Measurements from ENCODE around the gene ADAMTS12. TPM values are rescaled to one million over a fixed set of nuclear protein-coding genes. Genes with fewer than 3 reads are reported as not detected.

The ADAMTS12 gene
- total and polyA plus RNA-seq, 4 donors, result 0.49 to 6.4 (median 2.3) TPM

DNA sequence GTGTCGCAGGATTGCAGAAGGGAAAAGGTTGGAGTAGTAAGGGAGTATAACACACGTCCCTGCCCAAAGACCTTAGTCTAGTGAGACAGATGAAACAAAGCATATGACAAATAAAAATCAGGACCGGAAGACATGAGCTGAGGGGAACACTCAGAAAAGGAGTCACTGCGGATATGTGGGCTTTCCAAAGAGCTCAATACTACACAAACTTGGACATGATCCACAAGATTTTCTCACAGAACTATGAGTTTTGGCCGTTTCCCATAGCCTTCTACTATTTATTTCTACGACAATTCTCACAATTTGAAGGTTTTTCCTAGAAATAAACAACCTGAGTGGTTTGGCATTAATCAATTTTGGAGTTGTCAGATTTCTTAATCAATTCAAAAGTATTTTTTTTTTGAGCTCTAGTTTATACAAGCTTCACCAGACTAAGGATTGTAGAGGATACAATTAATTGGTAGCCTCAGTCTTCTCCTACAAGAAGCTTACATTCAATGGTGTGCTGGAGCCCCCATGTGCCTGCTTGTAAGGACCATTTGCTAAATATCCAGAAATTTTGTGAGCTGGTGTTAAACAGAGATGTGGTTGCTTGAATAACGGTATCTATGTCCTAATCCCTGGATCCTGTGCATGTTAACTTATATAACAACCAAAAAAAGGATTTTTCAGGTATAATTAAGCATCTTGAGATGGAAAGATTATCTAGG lies 91.4 kb downstream of the ADAMTS12 start:
- TF ChIP-seq MAX (IDR thresholded peaks at IDR 0.05), result no peak
- no peak for TF ChIP-seq RXRA (IDR thresholded peaks at IDR 0.05)
- TF ChIP-seq FOXA2 (IDR thresholded peaks at IDR 0.05), result no peak
- TF ChIP-seq RAD21 (IDR thresholded peaks at IDR 0.05), result peak in 1 of 2 donors; percentile 7
- TF ChIP-seq SP1 (IDR thresholded peaks at IDR 0.05), result no peak
- Histone ChIP-seq H3K4me3 (ENCODE audit: low read depth in 1 of 3, low read length in 3 of 3) (no peak overlapping the region), H3K36me3 (ENCODE audit: control insufficient read depth in 4 of 4, insufficient read depth in 3 of 4, low read depth in 1 of 4, low read length in 3 of 4) (no peaks in the 10 kb centered on the region), H3K4me1 (ENCODE audit: control insufficient read depth in 4 of 4, insufficient read depth in 4 of 4, low read length in 3 of 4) (no peaks in the 10 kb centered on the region), H3K9me3 (ENCODE audit: control insufficient read depth in 4 of 4, low read length in 3 of 4) (no peaks in the 10 kb centered on the region), H3K9ac (ENCODE audit: low read depth in 1 of 2, low read length in 2 of 2) (no peak overlapping the region), H3K27ac (ENCODE audit: low read depth in 1 of 2, low read length in 2 of 2) (no peak overlapping the region), H3K27me3 (ENCODE audit: control insufficient read depth in 4 of 4, insufficient read depth in 4 of 4, low read length in 3 of 4) (no peaks in the 10 kb centered on the region)
- WGBS, result 77% methylated on average over 7 of the region's 7 CpGs
- no peak for DNase-seq (ENCODE audit: low spot score)

GRCh38 chr5:33795496-33795895 lies 96.3 kb downstream of the ADAMTS12 start:
- DNase-seq (ENCODE audit: low spot score), result no peak
- WGBS, result 84% methylated on average over 7 of the region's 7 CpGs
- Histone ChIP-seq H3K4me1 (ENCODE audit: control insufficient read depth in 4 of 4, insufficient read depth in 4 of 4, low read length in 3 of 4) (no peaks in the 10 kb centered on the region), H3K9ac (ENCODE audit: low read depth in 1 of 2, low read length in 2 of 2) (no peak overlapping the region), H3K4me3 (ENCODE audit: low read depth in 1 of 3, low read length in 3 of 3) (no peak overlapping the region), H3K27me3 (ENCODE audit: control insufficient read depth in 4 of 4, insufficient read depth in 4 of 4, low read length in 3 of 4) (no peaks in the 10 kb centered on the region), H3K36me3 (ENCODE audit: control insufficient read depth in 4 of 4, insufficient read depth in 3 of 4, low read depth in 1 of 4, low read length in 3 of 4) (no peaks in the 10 kb centered on the region), H3K27ac (ENCODE audit: low read depth in 1 of 2, low read length in 2 of 2) (no peak overlapping the region), H3K9me3 (ENCODE audit: control insufficient read depth in 4 of 4, low read length in 3 of 4) (no peaks in the 10 kb centered on the region)
- TF ChIP-seq HNF4A (conservative IDR thresholded peaks at IDR 0.05), result no peak
- no peak for TF ChIP-seq FOXA2 (IDR thresholded peaks at IDR 0.05)
- TF ChIP-seq YY1 (IDR thresholded peaks at IDR 0.05), result no peak
- no peak for TF ChIP-seq ZBTB33 (IDR thresholded peaks at IDR 0.05)
- TF ChIP-seq, protein P1, sequence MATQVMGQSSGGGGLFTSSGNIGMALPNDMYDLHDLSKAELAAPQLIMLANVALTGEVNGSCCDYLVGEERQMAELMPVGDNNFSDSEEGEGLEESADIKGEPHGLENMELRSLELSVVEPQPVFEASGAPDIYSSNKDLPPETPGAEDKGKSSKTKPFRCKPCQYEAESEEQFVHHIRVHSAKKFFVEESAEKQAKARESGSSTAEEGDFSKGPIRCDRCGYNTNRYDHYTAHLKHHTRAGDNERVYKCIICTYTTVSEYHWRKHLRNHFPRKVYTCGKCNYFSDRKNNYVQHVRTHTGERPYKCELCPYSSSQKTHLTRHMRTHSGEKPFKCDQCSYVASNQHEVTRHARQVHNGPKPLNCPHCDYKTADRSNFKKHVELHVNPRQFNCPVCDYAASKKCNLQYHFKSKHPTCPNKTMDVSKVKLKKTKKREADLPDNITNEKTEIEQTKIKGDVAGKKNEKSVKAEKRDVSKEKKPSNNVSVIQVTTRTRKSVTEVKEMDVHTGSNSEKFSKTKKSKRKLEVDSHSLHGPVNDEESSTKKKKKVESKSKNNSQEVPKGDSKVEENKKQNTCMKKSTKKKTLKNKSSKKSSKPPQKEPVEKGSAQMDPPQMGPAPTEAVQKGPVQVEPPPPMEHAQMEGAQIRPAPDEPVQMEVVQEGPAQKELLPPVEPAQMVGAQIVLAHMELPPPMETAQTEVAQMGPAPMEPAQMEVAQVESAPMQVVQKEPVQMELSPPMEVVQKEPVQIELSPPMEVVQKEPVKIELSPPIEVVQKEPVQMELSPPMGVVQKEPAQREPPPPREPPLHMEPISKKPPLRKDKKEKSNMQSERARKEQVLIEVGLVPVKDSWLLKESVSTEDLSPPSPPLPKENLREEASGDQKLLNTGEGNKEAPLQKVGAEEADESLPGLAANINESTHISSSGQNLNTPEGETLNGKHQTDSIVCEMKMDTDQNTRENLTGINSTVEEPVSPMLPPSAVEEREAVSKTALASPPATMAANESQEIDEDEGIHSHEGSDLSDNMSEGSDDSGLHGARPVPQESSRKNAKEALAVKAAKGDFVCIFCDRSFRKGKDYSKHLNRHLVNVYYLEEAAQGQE (IDR thresholded peaks at IDR 0.05), result no peak
- TF ChIP-seq JUND (IDR thresholded peaks at IDR 0.05), result no peak
- TF ChIP-seq, protein P2, sequence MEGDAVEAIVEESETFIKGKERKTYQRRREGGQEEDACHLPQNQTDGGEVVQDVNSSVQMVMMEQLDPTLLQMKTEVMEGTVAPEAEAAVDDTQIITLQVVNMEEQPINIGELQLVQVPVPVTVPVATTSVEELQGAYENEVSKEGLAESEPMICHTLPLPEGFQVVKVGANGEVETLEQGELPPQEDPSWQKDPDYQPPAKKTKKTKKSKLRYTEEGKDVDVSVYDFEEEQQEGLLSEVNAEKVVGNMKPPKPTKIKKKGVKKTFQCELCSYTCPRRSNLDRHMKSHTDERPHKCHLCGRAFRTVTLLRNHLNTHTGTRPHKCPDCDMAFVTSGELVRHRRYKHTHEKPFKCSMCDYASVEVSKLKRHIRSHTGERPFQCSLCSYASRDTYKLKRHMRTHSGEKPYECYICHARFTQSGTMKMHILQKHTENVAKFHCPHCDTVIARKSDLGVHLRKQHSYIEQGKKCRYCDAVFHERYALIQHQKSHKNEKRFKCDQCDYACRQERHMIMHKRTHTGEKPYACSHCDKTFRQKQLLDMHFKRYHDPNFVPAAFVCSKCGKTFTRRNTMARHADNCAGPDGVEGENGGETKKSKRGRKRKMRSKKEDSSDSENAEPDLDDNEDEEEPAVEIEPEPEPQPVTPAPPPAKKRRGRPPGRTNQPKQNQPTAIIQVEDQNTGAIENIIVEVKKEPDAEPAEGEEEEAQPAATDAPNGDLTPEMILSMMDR (IDR thresholded peaks at IDR 0.05; ENCODE audit: low read depth, low read length, missing input control), result no peak
- no peak for TF ChIP-seq SP1 (IDR thresholded peaks at IDR 0.05)
- no peak for TF ChIP-seq RXRA (IDR thresholded peaks at IDR 0.05)
- no peak for TF ChIP-seq FOXA1 (IDR thresholded peaks at IDR 0.05)
- TF ChIP-seq MAX (IDR thresholded peaks at IDR 0.05), result no peak
- no peak for TF ChIP-seq EGR1 (IDR thresholded peaks at IDR 0.05; ENCODE audit: low read depth in 2 of 2)
- no peak for TF ChIP-seq HNF4G (IDR thresholded peaks at IDR 0.05)
- no peak for TF ChIP-seq ATF3 (IDR thresholded peaks at IDR 0.05)
- no peak for TF ChIP-seq TAF1 (conservative IDR thresholded peaks at IDR 0.05)
- TF ChIP-seq NR2F2 (IDR thresholded peaks at IDR 0.05), result no peak
- no peak for TF ChIP-seq GABPA (IDR thresholded peaks at IDR 0.05 in 1 of 2, conservative IDR thresholded peaks at IDR 0.05 in 1 of 2)

Measured in liver (tissue), 9 donors.